ENCODE results near the gene CRTC3.
"Not testable (repeated sequence)": the region's sequence is repeated elsewhere in the genome, so short reads cannot be mapped to it uniquely, and the experiment has no call there.

CRTC3 gene

DNA sequence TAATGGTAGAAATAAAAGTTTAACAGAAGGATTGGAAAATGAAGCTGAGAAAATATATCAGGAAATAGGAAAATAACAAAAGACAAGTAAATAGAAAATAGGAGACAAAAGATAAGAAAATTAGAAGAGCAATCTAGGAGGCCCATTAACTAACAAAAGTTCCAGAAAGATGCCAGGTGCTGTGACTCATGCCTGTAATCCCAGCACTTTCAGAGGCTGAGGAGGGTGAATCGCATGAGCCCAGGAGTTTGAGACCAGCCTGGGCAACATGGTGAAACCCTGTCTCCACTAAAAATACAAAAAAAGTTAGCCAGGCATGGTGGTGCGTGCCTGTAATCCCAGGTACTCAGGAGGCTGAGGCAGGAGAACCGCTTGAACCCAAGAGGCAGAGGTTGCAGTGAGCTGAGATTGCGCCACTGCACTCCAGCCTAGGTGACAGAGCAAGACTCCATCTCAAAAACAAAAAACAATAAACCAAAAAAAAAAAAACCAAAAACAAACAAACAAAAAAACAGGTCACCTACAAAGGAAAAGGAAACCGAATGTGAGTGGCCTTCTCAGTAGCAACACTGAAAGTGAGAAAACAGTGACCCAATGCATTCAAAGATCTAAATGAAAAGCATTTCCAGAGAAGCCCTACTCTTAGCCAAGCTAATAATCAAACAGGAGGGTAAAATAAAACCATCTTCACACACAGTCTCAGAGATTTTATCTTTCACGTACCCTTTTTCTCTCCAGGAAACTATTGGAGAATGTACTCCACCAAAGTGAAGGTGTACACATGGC, 5.5 kb upstream of the CRTC3 start:
- DNase-seq, result not testable (repeated sequence)

DNA sequence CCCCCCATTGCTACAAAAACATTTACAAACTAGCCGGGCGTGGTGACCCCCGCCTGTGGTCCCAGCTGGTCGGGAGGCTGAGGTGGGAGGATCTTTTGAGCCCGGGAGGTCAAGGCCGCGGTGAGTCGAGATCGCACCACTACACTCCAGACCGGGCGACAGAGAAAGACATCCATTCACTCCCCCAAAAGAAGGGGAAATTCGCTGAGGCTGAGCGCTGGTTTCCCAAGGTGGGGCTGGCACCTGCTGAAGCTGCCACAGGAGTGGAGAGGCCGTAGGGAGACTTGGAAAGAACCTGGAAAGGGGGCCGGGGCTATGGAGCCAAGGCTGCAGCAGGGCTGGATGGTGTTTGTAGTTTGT, 732 bp upstream of the CRTC3 start:
- no peak for DNase-seq

DNA sequence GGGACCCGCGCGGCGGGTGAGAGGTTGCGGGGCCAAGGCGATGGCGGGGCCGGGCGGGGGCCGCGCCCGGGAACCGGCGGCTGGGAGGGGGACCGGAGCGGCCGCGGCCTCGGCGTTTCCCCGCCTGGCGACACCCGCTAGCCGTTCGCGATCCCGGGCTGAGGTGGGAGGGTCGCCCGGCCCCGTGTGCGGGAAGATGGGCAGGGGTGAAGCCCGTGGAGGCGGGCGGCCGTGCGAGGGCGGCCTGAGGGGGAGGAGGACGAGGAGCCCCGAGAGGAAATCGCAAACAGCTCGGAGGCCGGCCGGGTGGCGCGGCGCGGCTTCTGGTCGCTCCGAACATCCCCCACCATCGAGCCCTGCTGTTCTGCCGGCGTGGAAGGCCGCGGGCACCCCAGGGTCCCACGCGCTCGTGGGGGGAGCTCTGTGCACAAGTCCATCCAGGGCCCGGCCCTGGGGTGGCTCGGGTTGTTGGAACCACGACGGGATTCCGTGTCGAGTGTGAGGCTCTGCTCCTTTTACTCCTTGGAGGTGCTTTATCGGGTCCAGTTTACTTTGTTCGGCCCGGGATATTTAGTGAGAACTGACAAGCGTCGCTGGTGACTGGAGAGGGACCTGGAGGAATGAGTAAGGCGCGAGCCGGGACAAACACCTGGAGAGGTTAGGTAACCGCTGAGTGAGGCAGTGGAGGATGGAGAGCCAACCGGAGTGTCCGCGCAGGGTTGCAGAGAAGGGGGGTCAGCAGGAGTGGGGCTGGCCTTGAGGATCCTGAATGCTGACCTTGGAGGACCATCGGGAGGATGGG, 728 bp downstream of the CRTC3 start:
- no peak for DNase-seq

DNA sequence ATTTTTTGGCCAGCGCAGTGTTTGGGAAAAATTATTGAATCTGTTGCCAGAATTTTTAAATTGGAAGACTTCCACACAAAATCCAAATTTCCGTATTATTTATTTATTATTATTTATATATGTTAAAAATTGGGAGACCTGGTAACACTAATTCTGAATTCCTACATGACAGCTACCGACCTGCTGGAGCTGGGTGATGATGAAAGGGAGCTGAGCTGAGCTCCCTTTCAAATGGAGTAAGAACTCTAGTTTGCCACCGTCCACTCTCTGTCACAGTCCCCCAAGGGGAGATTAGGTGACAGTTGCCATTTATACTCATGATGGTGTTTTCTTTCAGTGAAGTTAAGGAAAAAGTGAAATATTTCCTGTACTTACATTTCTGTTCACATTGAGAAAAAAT, 1.4 kb downstream of the CRTC3 start:
- DNase-seq, result no peak

DNA sequence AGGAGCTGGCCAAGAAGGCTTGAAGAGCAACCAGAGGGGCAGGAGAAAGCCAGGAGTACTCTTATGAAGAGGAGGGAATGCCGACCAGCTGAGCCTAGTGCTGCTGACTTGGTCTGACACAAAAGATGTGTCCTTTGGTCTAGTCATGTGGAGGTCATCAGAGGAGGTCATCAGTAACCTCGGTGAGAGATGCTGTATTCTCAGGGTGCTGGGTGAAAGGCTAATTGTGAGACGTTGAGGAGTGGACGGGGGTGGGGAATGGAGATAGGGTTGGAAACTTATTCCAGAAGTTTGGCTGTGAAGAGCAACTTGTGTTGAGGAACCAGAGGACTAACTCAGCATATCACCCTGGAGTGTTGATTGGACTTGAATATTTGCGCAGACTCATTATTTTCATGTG, 5.5 kb downstream of the CRTC3 start:
- no peak for DNase-seq

DNA sequence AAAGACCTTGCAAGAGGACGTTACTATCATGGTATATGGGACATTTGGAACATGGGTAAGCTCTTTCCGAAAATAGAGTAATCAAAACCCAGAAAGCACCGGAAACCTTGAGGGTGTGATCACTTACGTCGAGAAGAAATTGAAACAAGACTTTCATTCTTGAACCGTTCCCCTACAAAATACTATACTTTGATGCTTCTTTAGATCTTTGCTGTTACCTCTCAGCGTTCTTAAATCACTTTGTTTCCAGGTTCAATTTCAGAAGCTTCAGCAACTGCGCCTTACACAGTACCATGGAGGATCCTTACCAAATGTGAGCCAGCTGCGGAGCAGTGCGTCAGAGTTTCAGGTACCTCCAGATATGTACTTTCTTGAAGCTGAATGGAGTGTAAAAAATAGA, 10.1 kb downstream of the CRTC3 start:
- DNase-seq, result no peak

DNA sequence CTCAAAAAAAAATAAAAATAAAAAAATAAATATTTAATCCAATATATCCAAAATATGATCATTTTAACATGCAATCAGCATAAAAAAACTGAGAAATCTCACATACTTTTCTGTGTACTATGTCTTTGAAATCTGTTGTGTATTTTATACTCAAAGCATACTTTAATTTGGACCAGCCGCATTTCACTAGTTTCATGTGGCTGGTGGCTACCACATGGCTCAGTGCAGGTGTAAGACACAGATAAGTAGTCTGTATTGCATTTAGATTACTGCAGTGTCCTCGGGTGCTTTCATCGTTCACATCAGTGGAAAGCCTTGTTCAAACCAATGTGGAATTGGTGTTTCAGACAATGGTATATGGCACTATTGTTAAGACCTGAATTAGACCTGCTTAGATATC, 11.0 kb downstream of the CRTC3 start:
- no peak for DNase-seq

DNA sequence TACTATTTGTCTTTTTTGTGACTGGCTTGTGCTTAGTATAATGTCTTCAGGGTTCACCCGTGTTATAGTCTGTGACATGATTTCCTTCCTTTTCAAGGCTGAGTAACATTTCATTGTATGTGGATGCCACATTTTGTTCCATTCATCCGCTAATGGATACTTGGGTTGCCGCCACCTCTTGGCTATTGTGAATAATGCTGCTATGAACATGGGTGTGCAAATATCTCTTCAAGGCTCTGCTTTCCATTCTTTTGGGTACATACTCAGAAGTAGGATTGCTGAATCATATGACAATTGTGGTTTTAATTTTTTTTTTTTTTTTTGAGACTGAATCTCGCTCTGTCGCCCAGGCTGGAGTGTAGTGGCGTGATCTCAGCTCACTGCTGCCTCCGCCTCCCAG, 15.4 kb downstream of the CRTC3 start:
- DNase-seq, result no peak

DNA sequence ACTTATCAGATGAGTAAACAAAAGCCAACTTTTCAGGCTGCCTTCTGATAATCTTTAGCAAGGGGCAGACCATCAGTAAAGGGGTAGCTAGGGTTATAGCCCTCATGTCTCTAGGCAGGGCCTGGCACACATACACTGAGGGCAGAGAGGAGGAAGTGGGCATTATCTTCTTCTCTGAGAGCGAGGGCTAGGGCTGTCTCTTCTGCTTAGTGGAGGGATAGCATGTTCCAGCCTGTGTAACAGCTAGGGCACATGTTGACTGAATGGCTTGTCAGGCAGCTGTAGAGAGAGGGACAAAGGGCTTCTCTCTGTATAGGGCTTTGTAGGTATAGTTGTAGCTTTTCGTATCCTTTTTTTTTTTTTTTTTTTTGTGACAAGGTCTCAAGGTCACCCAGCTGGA, 17.8 kb downstream of the CRTC3 start:
- no peak for DNase-seq

DNA sequence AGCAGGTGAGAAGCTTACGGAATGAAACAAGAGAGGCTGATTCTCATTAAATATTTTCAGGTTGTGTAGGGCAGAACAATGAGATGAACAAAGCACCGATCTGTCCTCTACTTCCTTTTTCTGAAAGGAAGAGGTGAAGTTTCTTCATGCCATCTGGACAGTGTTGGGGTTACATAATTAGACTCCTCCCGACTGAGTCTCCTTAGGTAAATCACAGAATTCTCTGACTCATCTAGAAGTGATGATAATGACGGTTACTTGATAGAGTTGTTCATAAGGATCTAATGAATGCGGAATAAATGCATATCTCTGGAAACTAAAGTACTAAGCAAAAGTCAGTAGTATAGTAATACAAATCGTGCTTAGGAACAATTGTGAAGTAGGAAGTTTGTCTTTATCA, 21.2 kb downstream of the CRTC3 start:
- DNase-seq, result no peak

DNA sequence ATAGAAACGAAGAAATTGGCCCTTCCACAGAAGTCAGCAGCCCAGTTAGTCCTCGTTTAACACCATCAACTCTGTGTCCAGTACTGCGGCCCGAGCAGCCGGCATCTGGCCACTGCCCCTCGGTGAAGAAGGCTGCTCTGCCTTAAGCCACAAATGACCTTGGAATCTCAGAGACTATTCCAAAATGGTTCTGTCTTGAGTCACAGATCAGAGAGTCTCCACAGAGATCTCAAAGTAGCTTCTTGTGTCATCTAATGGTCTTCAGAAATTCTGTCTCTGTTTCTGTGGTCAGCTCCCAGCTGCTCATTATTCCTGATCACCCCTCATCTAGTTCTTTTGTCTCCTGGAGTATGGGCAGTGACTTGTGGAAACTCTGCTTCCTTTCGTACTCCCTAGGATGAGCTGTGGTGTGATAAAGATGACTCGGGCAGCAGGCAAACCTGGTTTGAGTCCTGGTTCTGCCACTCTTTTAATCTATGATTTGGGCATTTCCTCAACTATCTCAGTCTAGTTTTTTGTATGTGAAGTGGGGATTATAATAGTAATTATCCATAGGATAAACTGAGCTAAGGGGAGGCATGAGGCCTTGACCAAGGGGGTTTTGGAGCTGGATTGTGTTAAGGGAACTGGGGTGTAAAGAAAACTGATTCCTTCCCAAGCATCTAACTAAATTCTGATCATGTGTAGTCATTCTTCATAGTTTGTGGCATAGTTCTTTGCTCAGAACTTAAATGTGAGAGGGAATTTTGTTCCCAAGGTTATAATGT, 22.6 kb downstream of the CRTC3 start:
- DNase-seq, result no peak

DNA sequence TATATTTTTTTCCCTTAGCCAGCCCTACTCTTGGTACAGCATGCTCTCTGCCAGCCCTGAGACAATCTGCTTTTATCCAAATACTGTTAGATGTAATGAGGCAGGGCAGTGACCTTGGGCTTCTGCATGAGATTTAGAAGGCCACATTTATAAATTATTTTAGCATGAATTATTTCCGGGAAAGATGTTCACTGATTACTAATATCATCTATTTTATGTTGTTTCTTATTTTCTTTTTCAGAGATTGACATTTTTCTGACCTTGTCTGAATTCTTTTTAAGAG, 23.1 kb downstream of the CRTC3 start:
- no peak for DNase-seq

DNA sequence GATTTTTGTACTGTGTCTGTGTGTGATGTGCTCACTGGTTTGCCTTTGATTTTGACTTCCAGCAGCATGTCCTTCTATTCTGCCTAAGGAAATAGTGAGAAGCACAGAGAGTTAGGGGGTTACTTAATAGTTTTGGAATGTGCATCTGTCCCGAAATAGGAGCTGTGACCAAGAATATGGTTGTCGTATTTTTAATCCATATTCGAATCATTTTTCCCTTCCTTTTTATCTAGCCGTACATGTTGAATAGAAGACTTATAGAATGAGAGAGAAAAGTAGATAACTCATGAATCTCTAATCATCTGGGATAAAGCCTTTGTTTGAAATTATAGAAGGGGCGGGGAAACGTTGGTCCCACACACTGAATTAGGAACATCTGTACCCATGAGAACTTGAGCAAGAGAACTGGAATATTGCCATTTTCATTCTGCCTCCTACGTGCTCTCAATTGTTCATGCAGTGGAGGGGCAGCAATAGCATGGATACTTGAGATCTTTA, 23.6 kb downstream of the CRTC3 start:
- no peak for DNase-seq

DNA sequence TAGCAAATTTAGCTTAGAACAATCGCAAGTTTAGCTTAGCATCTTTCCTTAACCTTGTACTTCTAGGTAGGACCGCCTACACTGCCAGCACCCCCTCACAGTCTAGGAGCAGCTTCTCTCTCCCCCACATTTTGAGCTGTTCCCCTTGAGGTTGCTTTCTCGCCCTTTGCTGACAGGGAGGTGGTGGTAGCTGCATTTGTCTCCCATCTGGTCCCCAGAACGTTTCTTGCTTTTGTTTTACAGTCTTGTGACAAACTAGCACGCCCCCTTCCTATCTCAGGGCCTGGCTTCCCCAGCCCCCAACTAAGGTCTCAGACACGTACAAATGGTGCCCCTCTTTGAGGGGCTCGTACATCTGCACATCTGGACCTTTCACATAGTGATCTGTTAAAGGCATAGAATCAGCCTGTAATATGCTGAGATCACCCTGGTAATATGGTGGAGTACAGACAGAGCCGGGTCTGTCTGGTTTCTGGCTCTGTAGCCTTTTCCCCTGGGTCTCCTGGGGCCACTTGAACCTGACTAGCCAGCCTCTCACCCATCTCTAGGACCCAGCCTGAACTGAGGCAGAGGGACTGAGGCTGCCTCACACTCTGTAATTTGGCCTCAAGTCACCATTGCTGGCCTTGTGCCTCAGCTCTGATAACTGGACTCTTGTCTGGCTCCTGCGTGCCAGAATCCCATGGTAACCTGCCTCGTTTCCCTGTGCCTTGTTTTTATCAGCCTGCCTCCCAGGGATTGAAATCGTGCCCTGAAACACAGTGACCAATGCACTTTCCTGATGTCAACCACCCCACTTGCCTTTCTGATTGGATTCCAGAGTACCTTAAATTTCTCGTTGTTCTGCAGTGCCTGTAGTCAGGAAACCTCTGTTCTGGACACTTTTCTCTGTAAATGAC, 27.7 kb downstream of the CRTC3 start:
- no peak for DNase-seq

DNA sequence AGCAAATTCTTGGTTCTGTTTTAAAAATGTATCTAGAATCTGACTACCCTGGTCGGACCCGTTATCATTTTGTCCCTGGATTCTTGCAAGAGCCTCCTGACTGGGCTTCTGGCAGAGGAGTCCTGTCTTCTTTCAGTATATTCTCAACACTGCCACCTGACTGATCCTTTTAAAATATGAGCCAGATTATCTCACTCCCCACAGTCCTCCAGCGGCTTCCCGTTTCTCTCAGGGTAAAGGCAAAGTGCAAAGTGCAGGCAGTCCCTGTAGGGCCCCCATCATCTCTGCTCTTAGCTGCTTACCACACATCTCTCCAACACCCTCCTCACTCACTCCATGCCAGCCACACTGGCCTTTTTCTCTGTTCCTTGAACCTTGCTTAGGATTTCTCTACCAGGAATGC, 28.4 kb downstream of the CRTC3 start:
- no peak for DNase-seq

DNA sequence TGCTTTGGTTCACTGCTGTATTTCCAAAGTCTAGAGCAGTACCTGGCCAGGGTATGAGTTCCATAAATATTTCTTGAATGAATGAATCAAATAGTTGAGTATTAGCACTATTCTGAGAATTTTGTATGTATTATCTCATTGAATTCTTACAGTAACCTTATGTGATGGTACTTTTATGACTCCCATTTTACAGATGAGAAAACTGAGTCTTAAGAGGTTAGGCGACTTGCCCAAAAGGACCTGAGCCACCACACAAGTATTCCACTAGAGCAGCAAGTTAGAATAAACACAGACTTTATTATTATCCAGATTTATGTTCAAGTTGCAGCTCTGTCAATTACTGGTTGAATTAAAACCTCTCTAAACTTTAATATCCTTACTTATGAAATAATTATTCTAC, 29.4 kb downstream of the CRTC3 start:
- DNase-seq, result no peak

DNA sequence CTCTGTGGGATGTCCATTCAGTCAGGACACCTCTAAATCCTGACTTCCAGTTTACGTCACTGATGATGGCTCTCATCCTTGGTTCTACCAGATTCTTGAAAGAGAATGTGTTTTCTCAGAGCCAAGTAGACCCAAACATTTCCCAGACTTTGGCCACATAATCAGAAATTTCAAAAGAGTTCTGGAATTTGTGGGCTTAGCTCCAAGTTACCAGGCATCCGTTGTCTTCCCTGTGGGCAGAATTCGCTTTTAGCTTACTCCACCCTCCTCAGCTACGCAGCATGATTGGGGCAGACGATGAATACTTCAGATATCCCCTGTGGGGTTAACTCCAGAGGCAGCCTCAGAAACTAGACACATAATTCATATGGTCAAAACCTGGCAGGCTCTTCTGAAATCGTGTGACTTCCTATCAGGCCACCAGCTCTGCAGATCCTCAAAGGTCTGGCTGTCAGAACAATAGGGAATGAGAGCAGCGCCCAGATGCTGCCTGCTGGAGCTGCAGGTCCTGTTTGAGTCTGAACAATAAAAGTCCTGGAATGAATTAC, 30.6 kb downstream of the CRTC3 start:
- no peak for DNase-seq

DNA sequence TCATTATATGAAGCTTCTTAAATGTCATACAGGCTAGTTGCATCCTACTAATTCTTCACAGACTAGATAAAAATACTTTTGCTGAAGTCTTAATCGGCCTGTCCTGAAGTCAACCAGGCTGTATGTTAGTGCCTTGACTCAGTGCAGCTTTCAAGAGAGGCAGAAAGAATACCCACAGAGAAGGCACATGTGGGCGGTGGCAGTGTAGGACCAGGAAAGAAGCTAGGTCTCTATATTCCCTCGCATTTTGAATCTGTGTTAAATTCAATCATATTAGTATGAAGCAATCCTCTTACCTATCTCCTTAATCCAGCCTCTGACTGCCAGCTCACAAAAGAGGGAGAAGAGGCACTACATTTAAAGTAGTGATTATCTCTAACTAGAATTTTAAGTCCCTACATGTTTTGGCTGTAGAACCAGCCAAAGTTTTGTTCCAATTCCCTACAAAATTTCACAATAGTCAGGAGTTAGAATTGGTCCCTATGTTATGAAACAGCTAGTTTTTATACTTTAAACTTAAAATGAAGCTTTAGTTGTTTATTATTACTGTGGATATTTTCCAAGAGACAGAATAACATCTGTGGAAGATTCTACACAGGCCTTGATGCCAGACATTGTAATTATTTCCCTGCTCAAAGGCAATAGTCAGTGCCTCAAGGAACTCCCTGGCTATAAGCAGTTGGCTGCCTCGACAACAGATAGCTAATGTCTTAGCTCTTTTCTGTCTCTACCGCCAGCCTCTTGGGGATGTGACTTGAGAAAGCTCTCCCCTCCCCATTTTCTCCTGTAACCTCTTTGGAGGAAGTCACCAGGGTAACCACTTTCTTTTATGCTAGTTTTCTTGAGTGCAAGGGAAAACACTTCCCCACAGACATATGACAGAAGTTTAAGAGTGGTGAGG, 31.9 kb downstream of the CRTC3 start:
- no peak for DNase-seq

DNA sequence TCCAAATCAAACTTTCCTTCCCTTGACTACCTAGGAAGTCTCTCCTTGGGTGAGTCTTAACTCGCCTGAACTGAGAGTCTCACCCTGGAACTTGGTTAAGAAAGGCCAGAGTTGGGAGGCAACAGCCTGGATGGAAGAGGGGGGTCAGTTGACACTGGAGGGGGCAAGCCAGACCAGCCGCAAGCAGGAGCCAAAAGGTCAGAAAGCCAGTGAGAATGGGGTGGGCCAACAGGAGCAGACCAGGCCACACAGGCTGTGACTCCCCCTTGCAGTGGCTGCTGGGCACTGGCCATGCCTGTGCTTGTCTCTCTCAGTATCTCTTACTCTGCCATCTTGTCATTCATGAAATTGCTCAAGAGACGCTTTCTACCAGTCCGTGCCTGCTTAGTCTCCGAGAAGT, 32.9 kb downstream of the CRTC3 start:
- DNase-seq, result no peak

DNA sequence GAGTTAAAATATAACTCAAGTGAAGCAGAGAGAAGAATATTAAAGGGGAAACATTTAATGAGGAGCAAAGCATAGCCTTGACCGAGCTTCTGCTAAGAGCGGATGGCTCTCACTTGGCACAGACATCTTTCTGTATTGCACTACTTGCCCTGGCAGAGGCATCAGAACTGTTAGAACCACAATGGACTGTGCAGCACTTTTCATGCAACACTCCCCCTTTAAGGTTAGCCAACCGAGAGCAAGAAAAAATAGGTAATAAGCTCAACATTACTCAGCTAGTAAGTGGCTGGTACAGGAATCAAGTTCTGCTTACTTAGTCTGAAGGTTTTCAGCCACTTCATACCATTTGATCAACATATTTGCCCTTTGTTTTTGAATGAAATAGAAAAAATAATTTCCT, 33.7 kb downstream of the CRTC3 start:
- no peak for DNase-seq

DNA sequence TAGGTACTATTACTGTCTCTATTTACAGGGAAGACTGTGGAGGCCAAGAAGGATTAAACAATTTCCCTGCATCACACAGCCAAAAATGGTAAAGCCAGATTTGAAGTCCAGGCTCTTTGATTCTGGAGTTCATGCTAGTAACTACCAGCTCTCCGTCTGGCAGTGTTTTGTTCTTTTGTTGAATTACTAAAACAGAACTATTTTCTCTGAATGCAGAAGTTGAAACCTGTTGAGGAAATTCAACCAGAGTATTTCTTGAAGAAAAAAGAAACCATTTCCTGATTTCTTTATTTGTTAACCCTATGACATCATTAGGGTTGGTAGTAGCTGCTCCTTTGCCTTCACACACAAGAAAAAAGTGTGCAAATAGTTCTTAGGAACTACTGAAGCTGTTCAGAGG, 34.3 kb downstream of the CRTC3 start:
- no peak for DNase-seq
